DND-41 (cell line): ENCODE measurements around the gene FAM118B.

Experiments used
- ATAC-seq: fragments of 200-7000 bp; cut with Tn5 transposase; 3 replicates; pipeline ENCODE4 v1.9.1; 2021; ENCODE audit warnings: low read depth; ENCODE audit not compliant: insufficient read depth
- DNase-seq: peaks from one replicate; pipeline ENCODE4 v3.0.0-alpha.2; 2020
- H2AFZ ChIP-seq: 2 replicates; pipeline ENCODE4 v1.6.0; 2012; ENCODE audit warnings: low read depth, low read length
- H3K27ac ChIP-seq: 2 replicates; pipeline ENCODE4 v1.5.1; 2012; ENCODE audit warnings: low read length, inconsistent platforms
- H3K27me3 ChIP-seq: fragments of 200-600 bp; sonication (generic); 2 replicates; pipeline ENCODE4 v1.6.0; 2012; ENCODE audit warnings: low read length, mild to moderate bottlenecking, inconsistent platforms; ENCODE audit not compliant: insufficient read depth, poor library complexity
- H3K36me3 ChIP-seq: 2 replicates; pipeline ENCODE4 v1.5.1; 2012; ENCODE audit warnings: low read length, inconsistent platforms; ENCODE audit not compliant: insufficient read depth
- H3K4me1 ChIP-seq: 2 replicates; pipeline ENCODE4 v1.5.1; 2012; ENCODE audit warnings: mild to moderate bottlenecking, low read length; ENCODE audit not compliant: insufficient read depth
- H3K4me2 ChIP-seq: 2 replicates; pipeline ENCODE4 v1.6.0; 2012; ENCODE audit warnings: mild to moderate bottlenecking, moderate library complexity, low read length, inconsistent platforms; ENCODE audit not compliant: insufficient read depth
- H3K4me3 ChIP-seq, 2 experiments: fragments of 200-600 bp in 1 of 2; shearing (Covaris generic) in 1 of 2; 2 replicates each; pipeline ENCODE4 v1.5.1; 2012 to 2016; ENCODE audit warnings: inconsistent platforms in 2 of 2, low read length in 2 of 2, mild to moderate bottlenecking in 2 of 2, low read depth in 1 of 2, moderate library complexity in 1 of 2
- H3K79me2 ChIP-seq: 2 replicates; pipeline ENCODE4 v1.6.0; 2012; ENCODE audit warnings: low read length, inconsistent platforms; ENCODE audit not compliant: insufficient read depth
- H3K9ac ChIP-seq: 2 replicates; pipeline ENCODE4 v1.6.0; 2012; ENCODE audit warnings: low read depth, mild to moderate bottlenecking, inconsistent platforms, low read length, moderate library complexity
- H3K9me3 ChIP-seq: 2 replicates; pipeline ENCODE4 v1.5.1; 2012; ENCODE audit warnings: low read length, moderate library complexity, mild to moderate bottlenecking, inconsistent platforms; ENCODE audit not compliant: insufficient read depth, severe bottlenecking
- H4K20me1 ChIP-seq: 2 replicates; pipeline ENCODE4 v1.6.0; 2012; ENCODE audit warnings: low read length; ENCODE audit not compliant: insufficient read depth
- CTCF ChIP-seq: IDR thresholded peaks from 2 replicates; pipeline ENCODE4 v1.5.1; 2012; ENCODE audit warnings: borderline replicate concordance, low read length, moderate library complexity, mild to moderate bottlenecking; ENCODE audit not compliant: poor library complexity, severe bottlenecking; ENCODE audit errors: extremely low read depth
- EZH2 ChIP-seq: IDR thresholded peaks from 3 replicates; pipeline ENCODE4 v1.6.1; 2012; ENCODE audit warnings: borderline replicate concordance, low read depth, mild to moderate bottlenecking, moderate library complexity, low read length, inconsistent platforms; ENCODE audit not compliant: severe bottlenecking

The FAM118B gene

GRCh38 chr11:126173257-126173656 is 38.3 kb upstream of the FAM118B start:
- Histone ChIP-seq H3K36me3 (no peaks in the 10 kb centered on the region), H3K27me3 (no peaks in the 10 kb centered on the region), H3K4me3 (no peak overlapping the region), H3K4me1 (no peaks in the 10 kb centered on the region), H3K4me2 (no peak overlapping the region), H2AFZ (no peak overlapping the region), H3K9me3 (no peaks in the 10 kb centered on the region), H3K27ac (no peak overlapping the region), H3K79me2 (no peaks in the 10 kb centered on the region), H3K9ac (no peak overlapping the region), H4K20me1 (no peaks in the 10 kb centered on the region)
- no peak for TF ChIP-seq CTCF
- no peak for TF ChIP-seq EZH2
- DNase-seq (no peak), ATAC-seq (0 out of 3 replicates have a peak, but pooled peaks have one; percentile 40)

GRCh38 chr11:126174816-126175215 is 36.8 kb upstream of the FAM118B start:
- Histone ChIP-seq H3K4me3 (no peak overlapping the region), H2AFZ (no peak overlapping the region), H3K79me2 (no peaks in the 10 kb centered on the region), H3K9me3 (no peaks in the 10 kb centered on the region), H3K4me2 (no peak overlapping the region), H3K27ac (no peak overlapping the region), H3K9ac (no peak overlapping the region), H4K20me1 (no peaks in the 10 kb centered on the region), H3K4me1 (no peaks in the 10 kb centered on the region), H3K36me3 (no peaks in the 10 kb centered on the region), H3K27me3 (no peaks in the 10 kb centered on the region)
- no peak for TF ChIP-seq CTCF
- TF ChIP-seq EZH2 = no peak
- ATAC-seq = no peak
- no peak for DNase-seq

- no peaks in the 10 kb centered on the region for H3K9me3 ChIP-seq
- no peak overlapping the region for H3K27ac ChIP-seq
- H3K36me3 ChIP-seq = no peaks in the 10 kb centered on the region
- ATAC-seq (no peak), DNase-seq (no peak)
- no peaks in the 10 kb centered on the region for H3K4me1 ChIP-seq
- no peaks in the 10 kb centered on the region for H3K27me3 ChIP-seq
- TF ChIP-seq CTCF = no peak
- H3K9ac ChIP-seq = no peak overlapping the region
- H3K79me2 ChIP-seq = no peaks in the 10 kb centered on the region
- no peaks in the 10 kb centered on the region for H4K20me1 ChIP-seq
- H2AFZ ChIP-seq = no peak overlapping the region
- H3K4me3 ChIP-seq = no peak overlapping the region
- H3K4me2 ChIP-seq = no peak overlapping the region
Measured at GRCh38 chr11:126175393-126175792, 36.2 kb upstream of the FAM118B start.

- peaks cover 2% of the 10 kb centered on the region for H3K9me3 ChIP-seq
- no peak overlapping the region for H3K27ac ChIP-seq
- H3K79me2 ChIP-seq = no peaks in the 10 kb centered on the region
- no peak overlapping the region for H2AFZ ChIP-seq
- H3K9ac ChIP-seq = no peak overlapping the region
- H3K4me3 ChIP-seq = no peak overlapping the region
- no peak for TF ChIP-seq CTCF
- no peak for TF ChIP-seq EZH2
- no peaks in the 10 kb centered on the region for H3K27me3 ChIP-seq
- H3K36me3 ChIP-seq = no peaks in the 10 kb centered on the region
- no peaks in the 10 kb centered on the region for H4K20me1 ChIP-seq
- no peak overlapping the region for H3K4me2 ChIP-seq
- DNase-seq = no peak
- H3K4me1 ChIP-seq = no peaks in the 10 kb centered on the region
- no peak for ATAC-seq
Measured at GRCh38 chr11:126176853-126177470, 34.6 kb upstream of the FAM118B start.
